ENCODE data around the gene ZNF439. TPM values are rescaled to one million over a fixed set of nuclear protein-coding genes. Genes with fewer than 3 reads are reported as not detected.
A peak's percentile ranks its signal among the peaks of the same experiment; 100 is the strongest.

ZNF439 gene
- total RNA-seq (2022): not detected in 2 replicates
- Bru-seq, nascent RNA: percentile 3 among the genes with signal in this experiment
- percentile 7 among the genes with signal in this experiment for BruChase-seq, experiment 1, labeled RNA remaining after a 6-hour chase
- BruChase-seq, experiment 2, labeled RNA remaining after a 2-hour chase: percentile 10 among the genes with signal in this experiment
- long read RNA-seq: 0 reads

DNA sequence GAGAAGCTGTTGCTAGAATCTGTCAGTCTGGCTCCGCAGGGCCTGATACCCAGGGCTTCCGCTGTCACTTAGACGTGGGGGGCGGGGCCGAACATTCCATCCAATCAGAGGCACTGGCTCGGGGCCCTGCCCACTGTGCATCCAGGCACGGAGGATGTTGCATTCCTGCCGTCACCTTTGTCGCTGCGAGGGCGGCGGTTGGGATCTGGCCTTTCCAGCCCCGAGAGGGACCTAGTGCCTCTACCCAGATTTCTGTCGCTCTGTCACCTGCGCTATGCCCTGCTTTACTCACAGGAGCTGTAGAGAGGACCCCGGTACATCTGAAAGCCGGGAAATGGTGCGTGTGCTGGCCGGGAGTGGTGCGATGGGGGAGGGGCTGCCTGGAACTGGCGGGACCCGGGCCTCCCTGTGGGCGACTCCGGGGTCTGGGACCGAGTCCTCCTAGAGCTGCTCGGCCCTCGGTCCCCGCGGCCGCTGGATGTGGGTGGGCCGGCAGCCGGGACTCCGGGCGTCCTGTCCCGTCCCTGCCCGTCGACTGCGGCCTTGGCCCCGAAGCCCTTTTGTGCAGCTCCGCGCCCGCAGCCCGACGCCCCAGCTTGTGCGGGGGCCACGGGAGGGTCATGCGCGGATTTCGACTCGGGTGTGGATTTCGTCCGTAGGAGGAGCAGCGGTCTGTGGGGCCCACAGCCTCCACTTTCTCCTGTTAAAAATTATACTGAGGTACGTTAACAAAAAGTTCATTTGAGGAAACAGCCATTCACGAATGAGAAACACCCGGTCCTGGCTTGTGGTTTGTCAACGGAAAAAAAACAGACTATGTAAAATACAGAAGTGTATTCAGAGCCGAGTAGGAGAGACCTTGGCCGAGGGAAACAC lies at the start of gene ZNF439:
Gene ZNF439 (plus strand): TSS at position 133 of the 876 bp plus-strand sequence. CDS start 142 bp downstream, at position 275.
- CTCF ChIA-PET: interaction anchor here (0.6 kb wide), 1 partner anchor 33 kb away, joined by 4 read pairs; no protein-coding TSS in a partner anchor
- Mint-ChIP-seq H3K4me1 (ENCODE audit: insufficient read depth, unreplicated experiment) (no peaks in the 10 kb centered on the region), H3K36me3 (ENCODE audit: insufficient read depth, unreplicated experiment) (no peaks in the 10 kb centered on the region), H3K4me3 (ENCODE audit: unreplicated experiment) (no peak within 1 kb of the TSS), H3K9me3 (ENCODE audit: unreplicated experiment) (peaks cover 7% of the 10 kb centered on the region), H3K27me3 (ENCODE audit: insufficient read depth, unreplicated experiment) (no peaks in the 10 kb centered on the region), H3K27ac (ENCODE audit: low read depth, unreplicated experiment) (no peak within 1 kb of the TSS)
- TF ChIP-seq, protein P1, sequence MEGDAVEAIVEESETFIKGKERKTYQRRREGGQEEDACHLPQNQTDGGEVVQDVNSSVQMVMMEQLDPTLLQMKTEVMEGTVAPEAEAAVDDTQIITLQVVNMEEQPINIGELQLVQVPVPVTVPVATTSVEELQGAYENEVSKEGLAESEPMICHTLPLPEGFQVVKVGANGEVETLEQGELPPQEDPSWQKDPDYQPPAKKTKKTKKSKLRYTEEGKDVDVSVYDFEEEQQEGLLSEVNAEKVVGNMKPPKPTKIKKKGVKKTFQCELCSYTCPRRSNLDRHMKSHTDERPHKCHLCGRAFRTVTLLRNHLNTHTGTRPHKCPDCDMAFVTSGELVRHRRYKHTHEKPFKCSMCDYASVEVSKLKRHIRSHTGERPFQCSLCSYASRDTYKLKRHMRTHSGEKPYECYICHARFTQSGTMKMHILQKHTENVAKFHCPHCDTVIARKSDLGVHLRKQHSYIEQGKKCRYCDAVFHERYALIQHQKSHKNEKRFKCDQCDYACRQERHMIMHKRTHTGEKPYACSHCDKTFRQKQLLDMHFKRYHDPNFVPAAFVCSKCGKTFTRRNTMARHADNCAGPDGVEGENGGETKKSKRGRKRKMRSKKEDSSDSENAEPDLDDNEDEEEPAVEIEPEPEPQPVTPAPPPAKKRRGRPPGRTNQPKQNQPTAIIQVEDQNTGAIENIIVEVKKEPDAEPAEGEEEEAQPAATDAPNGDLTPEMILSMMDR (IDR thresholded peaks at IDR 0.05; ENCODE audit: unreplicated experiment): no peak
- POLR2A ChIA-PET: no interaction called here
- intact Hi-C loops (cut with micrococcal nuclease): no loop called here
- BruUV-seq (replicated peaks): no TSS peak
- no peak for DNase-seq (ENCODE audit: unreplicated experiment)

DNA sequence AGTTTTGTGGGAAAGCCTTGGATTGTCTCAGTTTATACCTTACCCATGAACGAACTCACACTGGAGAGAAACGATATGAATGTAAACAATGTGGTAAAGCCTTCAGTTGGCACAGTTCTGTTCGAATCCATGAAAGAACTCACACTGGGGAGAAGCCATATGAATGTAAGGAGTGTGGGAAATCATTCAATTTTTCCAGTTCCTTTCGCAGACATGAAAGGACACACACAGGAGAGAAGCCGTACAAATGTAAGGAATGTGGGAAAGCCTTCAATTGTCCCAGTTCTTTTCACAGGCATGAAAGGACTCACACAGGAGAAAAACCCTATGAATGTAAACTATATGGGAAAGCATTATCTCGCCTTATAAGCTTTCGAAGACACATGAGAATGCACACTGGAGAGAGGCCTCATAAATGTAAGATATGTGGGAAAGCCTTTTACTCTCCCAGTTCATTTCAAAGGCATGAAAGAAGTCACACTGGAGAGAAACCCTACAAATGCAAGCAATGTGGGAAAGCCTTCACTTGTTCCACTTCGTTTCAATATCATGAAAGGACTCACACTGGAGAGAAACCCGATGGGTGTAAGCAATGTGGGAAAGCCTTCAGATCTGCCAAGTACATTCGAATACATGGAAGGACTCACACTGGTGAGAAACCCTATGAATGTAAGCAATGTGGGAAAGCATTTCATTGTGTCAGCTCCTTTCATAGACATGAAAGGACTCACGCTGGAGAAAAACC lies 42.0 kb upstream of the ZNF439 start:
- no peaks in the 10 kb centered on the region for H3K27me3 Mint-ChIP-seq (ENCODE audit: insufficient read depth, unreplicated experiment)
- no peak overlapping the region for H3K4me3 Mint-ChIP-seq (ENCODE audit: unreplicated experiment)
- H3K27ac Mint-ChIP-seq (ENCODE audit: low read depth, unreplicated experiment): no peak overlapping the region
- no TSS peak for BruUV-seq (replicated peaks)
- H3K4me1 Mint-ChIP-seq (ENCODE audit: insufficient read depth, unreplicated experiment): no peaks in the 10 kb centered on the region
- peaks cover 13% of the 10 kb centered on the region for H3K9me3 Mint-ChIP-seq (ENCODE audit: unreplicated experiment)
- H3K36me3 Mint-ChIP-seq (ENCODE audit: insufficient read depth, unreplicated experiment): no peaks in the 10 kb centered on the region
- TF ChIP-seq, protein P1 (IDR thresholded peaks at IDR 0.05; ENCODE audit: unreplicated experiment): no peak
- intact Hi-C loops (cut with micrococcal nuclease): no loop called here
- ChIA-PET CTCF (interaction anchor here (0.8 to 3.7 kb wide), 2 partner anchors 9 to 147 kb away, joined by 3 to 18 read pairs; partner anchors contain the start of gene ZNF491), POLR2A (no interaction called here)
- DNase-seq (ENCODE audit: unreplicated experiment): no peak

DNA sequence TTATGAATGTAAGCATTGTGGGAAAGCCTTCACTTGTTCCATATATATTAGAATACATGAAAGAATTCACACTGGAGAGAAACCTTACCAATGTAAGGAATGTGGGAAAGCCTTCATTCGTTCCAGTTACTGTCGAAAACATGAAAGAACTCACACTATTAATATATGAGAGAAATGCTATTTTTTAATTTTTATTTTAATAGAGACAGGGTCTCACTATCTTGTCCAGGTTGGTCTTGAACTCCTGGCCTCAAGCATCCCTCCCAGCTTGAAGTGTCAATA lies 41.5 kb upstream of the ZNF439 start:
- no peaks in the 10 kb centered on the region for H3K36me3 Mint-ChIP-seq (ENCODE audit: insufficient read depth, unreplicated experiment)
- TF ChIP-seq, protein P1 (IDR thresholded peaks at IDR 0.05; ENCODE audit: unreplicated experiment): no peak
- H3K4me3 Mint-ChIP-seq (ENCODE audit: unreplicated experiment): no peak overlapping the region
- no peaks in the 10 kb centered on the region for H3K4me1 Mint-ChIP-seq (ENCODE audit: insufficient read depth, unreplicated experiment)
- CTCF ChIA-PET: interaction anchor here (0.8 to 3.7 kb wide), 2 partner anchors 9 to 147 kb away, joined by 3 to 18 read pairs; partner anchors contain the start of gene ZNF491
- H3K27me3 Mint-ChIP-seq (ENCODE audit: insufficient read depth, unreplicated experiment): no peaks in the 10 kb centered on the region
- BruUV-seq (replicated peaks): no TSS peak
- H3K27ac Mint-ChIP-seq (ENCODE audit: low read depth, unreplicated experiment): no peak overlapping the region
- POLR2A ChIA-PET: no interaction called here
- intact Hi-C loops (cut with micrococcal nuclease): no loop called here
- H3K9me3 Mint-ChIP-seq (ENCODE audit: unreplicated experiment): peaks cover 13% of the 10 kb centered on the region
- no peak for DNase-seq (ENCODE audit: unreplicated experiment)

DNA sequence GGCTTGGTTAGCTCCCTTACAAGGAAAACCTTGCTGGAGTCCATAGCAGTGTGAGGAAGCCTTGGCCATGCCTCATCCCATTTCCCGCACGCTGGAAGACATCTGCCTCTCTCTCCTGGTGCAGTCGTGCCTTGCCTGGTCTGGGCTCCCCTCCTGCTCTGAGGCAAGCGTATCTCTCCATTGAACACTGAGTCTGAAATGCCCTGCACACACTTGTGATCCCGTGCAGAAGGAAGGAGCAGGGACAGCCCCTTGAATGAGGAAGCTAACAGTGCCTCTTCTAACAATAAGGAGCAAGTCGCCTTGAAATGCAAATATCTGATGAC lies 34.9 kb upstream of the ZNF439 start:
- no peaks in the 10 kb centered on the region for H3K27me3 Mint-ChIP-seq (ENCODE audit: insufficient read depth, unreplicated experiment)
- H3K27ac Mint-ChIP-seq (ENCODE audit: low read depth, unreplicated experiment): peak overlapping the region; percentile 69
- DNase-seq (ENCODE audit: unreplicated experiment): no peak
- H3K4me1 Mint-ChIP-seq (ENCODE audit: insufficient read depth, unreplicated experiment): no peaks in the 10 kb centered on the region
- no peaks in the 10 kb centered on the region for H3K36me3 Mint-ChIP-seq (ENCODE audit: insufficient read depth, unreplicated experiment)
- TF ChIP-seq, protein P1 (IDR thresholded peaks at IDR 0.05; ENCODE audit: unreplicated experiment): no peak
- no TSS peak for BruUV-seq (replicated peaks)
- H3K4me3 Mint-ChIP-seq (ENCODE audit: unreplicated experiment): peak overlapping the region; percentile 82
- ChIA-PET CTCF (interaction anchor here (0.6 to 3.9 kb wide), 7 partner anchors 9 to 176 kb away, joined by 3 to 25 read pairs (median 6); partner anchors contain the start of gene ZNF491), POLR2A (interaction anchor here (0.6 to 1.6 kb wide), 10 partner anchors 16 to 858 kb away, joined by 3 to 5 read pairs (median 4); partner anchors contain the start of genes ELOF1, ZNF20, ZNF441 and ZNF491)
- intact Hi-C loops (cut with micrococcal nuclease): loop anchor here (5.0 kb wide), 1 partner anchor 174 kb away; no protein-coding TSS in a partner anchor
- H3K9me3 Mint-ChIP-seq (ENCODE audit: unreplicated experiment): peaks cover 6% of the 10 kb centered on the region
